HCT116 (cell line): ENCODE data around the gene TXLNG. TPM values are rescaled to one million over a fixed set of nuclear protein-coding genes. Genes with fewer than 3 reads are reported as not detected.

Source experiments
- ATAC-seq: fragments of 200-7000 bp; cut with Tn5 transposase; 2 replicates; pipeline ENCODE4 v1.9.1; 2020; ENCODE audit warnings: mild to moderate bottlenecking, moderate library complexity
- BruUV-seq: library from RNA; stranded (reverse); fragments of 400-500 nt; replicated peaks from 2 replicates; lab custom pipeline; 2021; lab: Mats Ljungman, UMichigan
- CTCF ChIA-PET: fragments of 300-600 bp; sonication (Branson Sonifier 250); formaldehyde crosslinking; loops from one replicate; lab custom pipeline; 2021; ENCODE audit warnings: antibody characterized with exemption; lab: Charles Lee
- POLR2A ChIA-PET: fragments of 300-600, 350-600 bp; sonication (Branson Sonifier 250); formaldehyde crosslinking; loops from one replicate; lab custom pipeline; 2021; ENCODE audit warnings: antibody characterized with exemption; lab: Charles Lee
- RAD21 ChIA-PET, 2 experiments: fragments of 300-600 bp; sonication (Branson Sonifier 250); formaldehyde crosslinking; loops; one replicate each; lab custom pipeline; 2023; ENCODE audit warnings: low total read pairs in 2 of 2; ENCODE audit not compliant: uncharacterized antibody in 2 of 2, unreplicated experiment in 2 of 2, low non-redundant PET in 1 of 2; lab: Charles Lee
- DNase-seq: peaks from one replicate; pipeline ENCODE4 v3.0.0-alpha.2; 2010; ENCODE audit warnings: low read depth, low spot score
- H2AFZ ChIP-seq: fragments of 200-600 bp; shearing (Covaris generic), sonication (generic); 2 replicates; pipeline ENCODE4 v1.6.1; 2017; ENCODE audit warnings: low read depth, mixed run types, mixed read lengths, antibody characterized with exemption, low read length; ENCODE audit not compliant: poor library complexity, severe bottlenecking
- H3K27ac ChIP-seq: 2 replicates; pipeline ENCODE4 v1.5.1; 2012; ENCODE audit warnings: low read depth, low read length
- H3K27me3 ChIP-seq: fragments of 200-600 bp; sonication (generic); 2 replicates; pipeline ENCODE4 v1.6.1; 2016; ENCODE audit warnings: mixed run types, low read length, mixed read lengths; ENCODE audit not compliant: insufficient read depth
- H3K36me3 ChIP-seq, 2 experiments: fragments of 200-500 bp in 1 of 2; fragments of 200-600 bp in 1 of 2; sonication (Bioruptor generic) in 1 of 2; sonication (generic) in 1 of 2; 2 replicates each; pipeline versions ENCODE4 v1.5.1 to v1.6.1; 2014 to 2016; ENCODE audit warnings: low read length in 2 of 2, inconsistent platforms in 1 of 2, mixed read lengths in 1 of 2, mixed run types in 1 of 2; ENCODE audit not compliant: insufficient read depth in 2 of 2, control insufficient read depth in 1 of 2
- H3K4me1 ChIP-seq, 2 experiments: fragments of 200-600 bp in 1 of 2; sonication (generic) in 1 of 2; 2 replicates each; pipeline versions ENCODE4 v1.5.1 to v1.6.1; 2012 to 2017; ENCODE audit warnings: low read length in 2 of 2, inconsistent platforms in 1 of 2, mild to moderate bottlenecking in 1 of 2, mixed read lengths in 1 of 2, mixed run types in 1 of 2, moderate library complexity in 1 of 2; ENCODE audit not compliant: insufficient read depth in 2 of 2, control insufficient read depth in 1 of 2
- H3K4me2 ChIP-seq: fragments of 200-600 bp; sonication (generic); 2 replicates; pipeline ENCODE4 v1.6.1; 2017; ENCODE audit warnings: mixed run types, low read length, mixed read lengths
- H3K4me3 ChIP-seq, 2 experiments: fragments of 200-600 bp in 1 of 2; sonication (generic) in 1 of 2; replicated peaks in 1 of 2; 2 replicates each; pipeline ENCODE4 v1.5.1; 2011 to 2016; ENCODE audit warnings: low read length in 2 of 2, control low read depth in 1 of 2, low read depth in 1 of 2, mild to moderate bottlenecking in 1 of 2, mixed read lengths in 1 of 2, mixed run types in 1 of 2
- H3K79me2 ChIP-seq: fragments of 200-600 bp; sonication (generic); 2 replicates; pipeline ENCODE4 v1.6.1; 2017; ENCODE audit warnings: mild to moderate bottlenecking, mixed run types, low read length, moderate library complexity, mixed read lengths; ENCODE audit not compliant: insufficient read depth
- H3K9ac ChIP-seq: fragments of 200-600 bp; sonication (generic); 2 replicates; pipeline ENCODE4 v1.6.1; 2016; ENCODE audit warnings: low read length, mixed read lengths
- H3K9me2 ChIP-seq: fragments of 200-600 bp; sonication (generic), shearing (Covaris generic); 2 replicates; pipeline ENCODE4 v1.6.1; 2017; ENCODE audit warnings: mixed run types, mild to moderate bottlenecking, moderate library complexity; ENCODE audit not compliant: insufficient read depth
- H3K9me3 ChIP-seq, 2 experiments: fragments of 200-500 bp in 1 of 2; fragments of 200-600 bp in 1 of 2; sonication (Bioruptor generic) in 1 of 2; sonication (generic) in 1 of 2; 2 replicates each; pipeline ENCODE4 v1.6.1; 2014 to 2017; ENCODE audit warnings: low read length in 2 of 2, mixed read lengths in 2 of 2, inconsistent platforms in 1 of 2, low read depth in 1 of 2, mild to moderate bottlenecking in 1 of 2, mixed run types in 1 of 2, moderate library complexity in 1 of 2; ENCODE audit not compliant: control insufficient read depth in 1 of 2, insufficient read depth in 1 of 2
- H4K20me1 ChIP-seq: fragments of 200-600 bp; sonication (generic), shearing (Covaris generic); 2 replicates; pipeline ENCODE4 v1.6.1; 2017; ENCODE audit warnings: mixed run types, mild to moderate bottlenecking, moderate library complexity; ENCODE audit not compliant: insufficient read depth
- EZH2 ChIP-seq: fragments of 200-600 bp; sonication (generic); IDR thresholded peaks from 2 replicates; pipeline ENCODE4 v1.6.1; 2017; ENCODE audit warnings: antibody characterized with exemption, mixed run types
- JUND ChIP-seq: IDR thresholded peaks from 2 replicates; pipeline ENCODE4 v1.6.1; 2012
- POLR2A ChIP-seq: IDR thresholded peaks from 2 replicates; pipeline ENCODE4 v1.7.0; 2011; ENCODE audit warnings: borderline replicate concordance; ENCODE audit not compliant: insufficient read depth, insufficient read length; ENCODE audit errors: extremely low read depth
- RAD21 ChIP-seq: IDR thresholded peaks from 2 replicates; pipeline ENCODE4 v1.6.1; 2012; ENCODE audit warnings: low read depth, mild to moderate bottlenecking
- SIN3A ChIP-seq: IDR thresholded peaks from 2 replicates; pipeline ENCODE4 v1.6.1; 2012; ENCODE audit warnings: low read depth
- SRF ChIP-seq: IDR thresholded peaks from 2 replicates; pipeline ENCODE4 v1.6.1; 2012; ENCODE audit warnings: low read depth
- YY1 ChIP-seq: IDR thresholded peaks from 2 replicates; pipeline ENCODE4 v1.6.1; 2011; ENCODE audit warnings: low read length, low read depth, moderate library complexity, mild to moderate bottlenecking; ENCODE audit not compliant: insufficient replicate concordance; ENCODE audit errors: extremely low read depth
- ZBTB33 ChIP-seq: IDR thresholded peaks from 2 replicates; pipeline ENCODE4 v1.6.1; 2011; ENCODE audit warnings: mild to moderate bottlenecking, low read length, moderate library complexity; ENCODE audit not compliant: insufficient replicate concordance; ENCODE audit errors: extremely low read depth
- ZFX ChIP-seq: fragments of 450-650 bp; IDR thresholded peaks from 2 replicates; pipeline ENCODE4 v1.6.1; 2017
- intact Hi-C: fragments of 100-400 bp; cut with micrococcal nuclease; formaldehyde crosslinking; loops from 2 replicates; pipeline ENCODE4 v1.10.0; 2022
- total RNA-seq: library from RNA; stranded (reverse); gene quantifications from one replicate; pipeline ENCODE4 v1.2.1, GENCODE V29; 2021; ENCODE audit not compliant: unreplicated experiment
- TF ChIP-seq, protein P1 (sequence below): IDR thresholded peaks from 2 replicates; pipeline ENCODE4 v1.6.1; 2012; ENCODE audit warnings: low read depth

TXLNG gene
- total RNA-seq, 1 experiment from 2014 or later, result 22.9 TPM

DNA sequence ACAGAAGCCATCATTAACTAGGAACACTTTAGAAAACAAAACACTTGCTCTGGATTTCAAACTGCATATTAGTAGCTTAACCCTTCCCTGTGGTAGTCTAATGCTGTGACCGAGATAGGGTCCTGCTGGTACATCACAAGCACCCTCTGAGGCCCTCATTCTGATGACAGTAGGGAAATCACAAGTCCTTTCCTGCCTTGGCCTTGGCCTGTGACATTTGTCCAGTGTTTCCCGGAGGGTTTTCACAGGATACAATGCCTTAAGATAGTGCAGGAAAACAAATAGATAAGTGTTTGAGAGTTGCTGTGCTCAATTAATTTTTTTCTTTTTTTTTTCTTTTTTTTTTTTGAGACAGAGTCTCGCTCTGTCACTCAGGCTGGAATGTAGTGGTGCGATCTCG, 37.8 kb upstream of the TXLNG start:
- no peak overlapping the region for H3K27ac ChIP-seq
- no peaks in the 10 kb centered on the region for H3K27me3 ChIP-seq
- no peak for ATAC-seq
- no peak overlapping the region for H3K9ac ChIP-seq
- intact Hi-C loops, result no loop called here
- H3K79me2 ChIP-seq, result no peaks in the 10 kb centered on the region
- no peaks in the 10 kb centered on the region for H3K4me1 ChIP-seq
- H3K4me2 ChIP-seq, result no peak overlapping the region
- ChIA-PET POLR2A (no interaction called here), CTCF (no interaction called here), RAD21 (no interaction called here)
- no peak overlapping the region for H3K4me3 ChIP-seq
- no TSS peak for BruUV-seq
- no peaks in the 10 kb centered on the region; a peak in 2 of 4 replicates for H3K36me3 ChIP-seq
- H3K9me2 ChIP-seq, result no peaks in the 10 kb centered on the region
- TF ChIP-seq SIN3A (no peak), SRF (no peak), YY1 (no peak)
- TF ChIP-seq, protein P1, sequence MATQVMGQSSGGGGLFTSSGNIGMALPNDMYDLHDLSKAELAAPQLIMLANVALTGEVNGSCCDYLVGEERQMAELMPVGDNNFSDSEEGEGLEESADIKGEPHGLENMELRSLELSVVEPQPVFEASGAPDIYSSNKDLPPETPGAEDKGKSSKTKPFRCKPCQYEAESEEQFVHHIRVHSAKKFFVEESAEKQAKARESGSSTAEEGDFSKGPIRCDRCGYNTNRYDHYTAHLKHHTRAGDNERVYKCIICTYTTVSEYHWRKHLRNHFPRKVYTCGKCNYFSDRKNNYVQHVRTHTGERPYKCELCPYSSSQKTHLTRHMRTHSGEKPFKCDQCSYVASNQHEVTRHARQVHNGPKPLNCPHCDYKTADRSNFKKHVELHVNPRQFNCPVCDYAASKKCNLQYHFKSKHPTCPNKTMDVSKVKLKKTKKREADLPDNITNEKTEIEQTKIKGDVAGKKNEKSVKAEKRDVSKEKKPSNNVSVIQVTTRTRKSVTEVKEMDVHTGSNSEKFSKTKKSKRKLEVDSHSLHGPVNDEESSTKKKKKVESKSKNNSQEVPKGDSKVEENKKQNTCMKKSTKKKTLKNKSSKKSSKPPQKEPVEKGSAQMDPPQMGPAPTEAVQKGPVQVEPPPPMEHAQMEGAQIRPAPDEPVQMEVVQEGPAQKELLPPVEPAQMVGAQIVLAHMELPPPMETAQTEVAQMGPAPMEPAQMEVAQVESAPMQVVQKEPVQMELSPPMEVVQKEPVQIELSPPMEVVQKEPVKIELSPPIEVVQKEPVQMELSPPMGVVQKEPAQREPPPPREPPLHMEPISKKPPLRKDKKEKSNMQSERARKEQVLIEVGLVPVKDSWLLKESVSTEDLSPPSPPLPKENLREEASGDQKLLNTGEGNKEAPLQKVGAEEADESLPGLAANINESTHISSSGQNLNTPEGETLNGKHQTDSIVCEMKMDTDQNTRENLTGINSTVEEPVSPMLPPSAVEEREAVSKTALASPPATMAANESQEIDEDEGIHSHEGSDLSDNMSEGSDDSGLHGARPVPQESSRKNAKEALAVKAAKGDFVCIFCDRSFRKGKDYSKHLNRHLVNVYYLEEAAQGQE, result no peak
- no peak for DNase-seq
- no peaks in the 10 kb centered on the region for H3K9me3 ChIP-seq
- H4K20me1 ChIP-seq, result no peaks in the 10 kb centered on the region
- H2AFZ ChIP-seq, result no peak overlapping the region

- POLR2A ChIA-PET, result no interaction called here
- Histone ChIP-seq H3K9me3 (no peaks in the 10 kb centered on the region), H3K9ac (no peak overlapping the region), H3K4me2 (no peak overlapping the region), H4K20me1 (no peaks in the 10 kb centered on the region), H3K27ac (no peak overlapping the region), H2AFZ (no peak overlapping the region), H3K36me3 (no peaks in the 10 kb centered on the region; a peak in 2 of 4 replicates), H3K79me2 (no peaks in the 10 kb centered on the region), H3K27me3 (no peaks in the 10 kb centered on the region), H3K4me3 (no peak overlapping the region), H3K9me2 (no peaks in the 10 kb centered on the region), H3K4me1 (no peaks in the 10 kb centered on the region)
- no peak for DNase-seq
- BruUV-seq, result no TSS peak
- RAD21 ChIA-PET, result no interaction called here
- no peak for ATAC-seq
- no peak for TF ChIP-seq POLR2A
- TF ChIP-seq ZFX, result no peak
- no peak for TF ChIP-seq JUND
- no peak for TF ChIP-seq SRF
- TF ChIP-seq RAD21, result no peak
- TF ChIP-seq, protein P1, result no peak
- TF ChIP-seq EZH2, result no peak
- TF ChIP-seq ZBTB33, result no peak
- no peak for TF ChIP-seq YY1
- CTCF ChIA-PET, result no interaction called here
- intact Hi-C loops, result no loop called here
Observed at GRCh38 chrX:16750136-16750535, 36.1 kb upstream of the TXLNG start.
